VCaP (cell line): ENCODE results near the gene GRIA1.

Experiments
- H3K27ac ChIP-seq: fragments of 450-650 bp; 2 replicates; pipeline ENCODE4 v1.5.1; 2017
- TF ChIP-seq, protein P1 (sequence below): fragments of 450-650 bp; conservative IDR thresholded peaks from 2 replicates; pipeline ENCODE4 v1.5.1; 2017; ENCODE audit warnings: mild to moderate bottlenecking, moderate library complexity

Gene GRIA1

DNA sequence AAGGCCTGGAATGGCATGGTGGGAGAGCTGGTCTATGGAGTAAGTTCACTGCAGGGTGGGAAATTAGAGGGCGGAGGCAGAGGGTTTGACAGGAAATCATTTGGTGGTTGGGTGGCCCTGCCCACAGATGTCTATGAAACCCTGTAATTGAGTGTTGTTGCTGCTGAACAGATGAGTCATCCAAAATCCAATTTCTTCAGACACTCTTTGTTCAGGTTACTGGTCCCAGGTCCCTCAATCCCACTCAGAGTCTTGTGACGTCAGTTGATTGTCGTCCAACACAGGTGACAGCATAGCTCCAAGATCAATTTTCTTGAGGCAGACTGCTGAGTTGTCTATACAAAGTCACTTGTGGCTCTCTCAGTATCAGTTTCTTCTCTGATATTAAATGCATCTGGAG lies 208.6 kb downstream of the GRIA1 start:
- TF ChIP-seq, protein P1, sequence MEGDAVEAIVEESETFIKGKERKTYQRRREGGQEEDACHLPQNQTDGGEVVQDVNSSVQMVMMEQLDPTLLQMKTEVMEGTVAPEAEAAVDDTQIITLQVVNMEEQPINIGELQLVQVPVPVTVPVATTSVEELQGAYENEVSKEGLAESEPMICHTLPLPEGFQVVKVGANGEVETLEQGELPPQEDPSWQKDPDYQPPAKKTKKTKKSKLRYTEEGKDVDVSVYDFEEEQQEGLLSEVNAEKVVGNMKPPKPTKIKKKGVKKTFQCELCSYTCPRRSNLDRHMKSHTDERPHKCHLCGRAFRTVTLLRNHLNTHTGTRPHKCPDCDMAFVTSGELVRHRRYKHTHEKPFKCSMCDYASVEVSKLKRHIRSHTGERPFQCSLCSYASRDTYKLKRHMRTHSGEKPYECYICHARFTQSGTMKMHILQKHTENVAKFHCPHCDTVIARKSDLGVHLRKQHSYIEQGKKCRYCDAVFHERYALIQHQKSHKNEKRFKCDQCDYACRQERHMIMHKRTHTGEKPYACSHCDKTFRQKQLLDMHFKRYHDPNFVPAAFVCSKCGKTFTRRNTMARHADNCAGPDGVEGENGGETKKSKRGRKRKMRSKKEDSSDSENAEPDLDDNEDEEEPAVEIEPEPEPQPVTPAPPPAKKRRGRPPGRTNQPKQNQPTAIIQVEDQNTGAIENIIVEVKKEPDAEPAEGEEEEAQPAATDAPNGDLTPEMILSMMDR = no peak
- H3K27ac ChIP-seq = no peak overlapping the region

DNA sequence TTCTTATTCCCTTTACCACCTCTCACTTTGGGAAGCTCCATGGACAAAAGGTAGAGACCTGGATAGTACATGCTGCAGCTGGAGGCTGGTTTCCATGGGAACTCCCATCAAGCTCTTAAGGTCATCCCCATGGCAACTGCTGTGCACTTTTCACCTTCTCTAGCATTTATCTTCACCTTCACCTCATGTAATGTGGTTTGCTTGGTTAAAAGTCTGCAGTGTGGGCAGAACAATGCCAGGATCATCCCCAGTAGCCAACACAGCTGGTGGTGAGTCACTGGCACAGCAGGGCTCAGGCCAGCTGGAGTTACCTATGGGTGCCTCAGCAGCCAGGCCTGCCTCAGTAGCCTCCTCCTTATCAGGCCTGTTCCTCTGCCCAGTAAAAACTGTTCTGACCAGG lies 210.5 kb downstream of the GRIA1 start:
- TF ChIP-seq, protein P1 = no peak
- no peak overlapping the region for H3K27ac ChIP-seq

DNA sequence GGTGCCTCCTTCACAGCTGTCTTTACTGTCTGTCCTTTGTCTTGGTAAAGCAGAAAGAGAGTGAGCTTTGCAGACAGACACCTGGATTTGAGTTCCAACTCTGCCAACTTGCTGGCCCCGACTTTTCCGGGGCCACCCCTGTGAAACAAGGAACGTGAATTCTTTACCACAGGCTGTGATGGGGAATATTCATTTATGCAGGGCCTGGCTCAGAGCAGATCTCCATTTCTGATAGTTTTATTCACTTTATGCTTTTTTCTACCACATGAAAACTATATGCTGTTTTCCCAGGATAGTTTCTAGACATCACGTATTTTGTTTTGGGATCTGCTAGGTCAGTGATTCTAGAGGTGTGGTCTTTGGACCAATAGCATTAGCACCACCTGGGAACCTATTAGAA lies 211.8 kb downstream of the GRIA1 start:
- H3K27ac ChIP-seq = no peak overlapping the region
- TF ChIP-seq, protein P1 = no peak

DNA sequence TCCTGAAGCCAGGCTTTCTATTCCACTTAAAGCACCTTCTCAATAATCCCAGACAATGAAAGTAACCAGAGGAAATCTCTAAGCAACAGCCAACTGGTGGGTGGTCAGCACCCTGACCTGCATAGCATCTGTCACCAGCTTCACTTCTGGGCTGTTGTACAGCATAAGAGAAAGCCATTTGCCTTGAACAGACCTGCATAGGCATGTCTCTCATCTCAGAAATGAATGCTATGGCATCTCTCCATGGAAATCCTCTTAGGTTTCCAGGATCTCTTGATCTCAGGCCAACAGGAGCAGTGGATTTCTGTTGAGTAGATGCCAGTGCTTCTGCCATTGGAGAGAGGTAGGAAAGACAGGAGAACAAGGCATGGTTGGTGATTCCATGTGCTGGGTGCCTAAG lies 213.6 kb downstream of the GRIA1 start:
- TF ChIP-seq, protein P1 = no peak
- H3K27ac ChIP-seq = no peak overlapping the region

DNA sequence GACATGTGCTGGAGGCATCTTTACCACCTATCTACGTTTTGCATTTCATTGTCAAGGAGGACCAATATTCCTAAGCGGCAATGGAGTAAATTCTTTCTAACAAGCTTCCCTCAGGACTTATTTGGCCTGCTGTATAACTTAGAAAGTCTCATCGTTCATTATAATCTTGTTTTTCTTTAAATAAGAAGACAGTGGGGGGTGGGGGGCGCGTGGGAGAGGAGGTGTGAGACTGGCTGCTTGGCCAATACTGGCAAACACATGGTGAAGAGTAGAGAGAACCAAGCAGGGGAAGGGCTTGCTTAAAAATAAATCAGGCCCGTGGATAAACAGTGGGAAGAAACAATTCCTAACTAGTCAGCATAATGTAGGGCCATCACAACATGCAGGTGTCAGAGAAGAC lies 217.2 kb downstream of the GRIA1 start:
- TF ChIP-seq, protein P1 = no peak
- H3K27ac ChIP-seq = no peak overlapping the region

DNA sequence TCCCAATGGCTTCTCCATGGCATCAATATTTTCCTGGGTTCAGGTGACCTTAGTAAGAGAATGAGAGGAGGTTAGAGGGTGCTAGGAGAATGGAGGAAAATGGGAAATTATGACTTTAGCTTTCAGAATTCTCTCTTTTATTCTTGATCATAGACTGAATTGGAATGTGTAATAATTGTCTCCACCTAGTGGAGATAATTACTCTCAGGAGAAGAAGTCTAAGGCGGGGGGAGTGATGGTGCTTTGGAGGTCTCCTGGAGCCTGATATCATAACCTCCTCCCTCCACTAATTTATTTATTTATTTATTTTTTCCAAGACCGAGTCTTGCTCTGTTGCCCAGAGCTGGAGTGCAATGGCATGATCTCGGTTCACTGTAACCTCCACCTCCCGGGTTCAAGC lies 221.3 kb downstream of the GRIA1 start:
- TF ChIP-seq, protein P1 = peak; percentile 37
- H3K27ac ChIP-seq = no peak overlapping the region

DNA sequence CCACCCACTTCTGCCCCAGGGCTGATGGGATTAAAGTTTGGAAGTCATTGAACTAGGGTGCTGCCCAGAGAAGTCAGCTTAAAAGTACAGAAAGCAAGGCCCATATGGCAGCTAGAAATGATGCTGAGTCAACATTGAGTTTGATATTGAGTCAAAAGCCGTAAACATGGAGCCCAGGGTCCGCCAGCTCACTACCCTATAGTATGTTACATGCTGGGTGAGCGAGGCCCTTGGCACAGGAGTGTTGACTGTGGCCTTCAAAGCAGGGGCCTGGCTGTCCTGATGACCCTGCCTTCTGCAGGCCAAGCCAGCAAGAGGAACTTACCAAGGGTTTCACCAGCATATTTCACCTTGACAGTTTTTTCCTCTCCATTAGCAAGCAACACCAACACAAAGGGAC lies 222.5 kb downstream of the GRIA1 start:
- no peak overlapping the region for H3K27ac ChIP-seq
- TF ChIP-seq, protein P1 = no peak

DNA sequence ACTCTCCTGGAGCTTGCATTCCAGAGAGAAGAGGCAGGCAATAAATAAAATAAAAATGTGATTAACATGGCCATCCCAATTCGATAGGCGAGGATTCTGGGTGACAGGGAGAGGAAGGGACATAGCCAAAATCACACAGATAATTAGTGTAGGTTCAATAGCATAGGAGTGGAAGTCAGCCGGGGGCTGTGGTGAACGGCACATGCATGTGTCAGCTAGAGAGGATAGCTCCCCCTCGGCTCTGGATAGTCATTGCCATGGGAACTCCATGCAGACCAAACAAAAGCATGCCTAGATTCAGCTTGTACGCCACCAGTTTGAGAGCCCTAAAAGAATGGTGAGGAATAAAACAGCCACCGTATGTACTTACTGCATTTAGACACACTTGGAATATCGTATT lies 223.5 kb downstream of the GRIA1 start:
- TF ChIP-seq, protein P1 = no peak
- no peak overlapping the region for H3K27ac ChIP-seq
